Islet of Langerhans (tissue), 1 donor: ENCODE data around the gene CDK5R2.
A peak's percentile ranks its signal among the peaks of the same experiment; 100 is the strongest.

Experiments used
- FAIRE-seq: peaks from one replicate; lab custom pipeline; 2011; peaks lifted over from hg19 to GRCh38; lab: Jason Lieb, UNC

Gene CDK5R2

GRCh38 chr2:218990052-218990451, 30.6 kb downstream of the CDK5R2 start:
- FAIRE-seq, result no peak

GRCh38 chr2:218990612-218991011, 31.1 kb downstream of the CDK5R2 start:
- FAIRE-seq, result no peak

GRCh38 chr2:218991674-218992168, 32.3 kb downstream of the CDK5R2 start:
- no peak for FAIRE-seq

GRCh38 chr2:218992196-218992595, 32.7 kb downstream of the CDK5R2 start:
- no peak for FAIRE-seq

DNA sequence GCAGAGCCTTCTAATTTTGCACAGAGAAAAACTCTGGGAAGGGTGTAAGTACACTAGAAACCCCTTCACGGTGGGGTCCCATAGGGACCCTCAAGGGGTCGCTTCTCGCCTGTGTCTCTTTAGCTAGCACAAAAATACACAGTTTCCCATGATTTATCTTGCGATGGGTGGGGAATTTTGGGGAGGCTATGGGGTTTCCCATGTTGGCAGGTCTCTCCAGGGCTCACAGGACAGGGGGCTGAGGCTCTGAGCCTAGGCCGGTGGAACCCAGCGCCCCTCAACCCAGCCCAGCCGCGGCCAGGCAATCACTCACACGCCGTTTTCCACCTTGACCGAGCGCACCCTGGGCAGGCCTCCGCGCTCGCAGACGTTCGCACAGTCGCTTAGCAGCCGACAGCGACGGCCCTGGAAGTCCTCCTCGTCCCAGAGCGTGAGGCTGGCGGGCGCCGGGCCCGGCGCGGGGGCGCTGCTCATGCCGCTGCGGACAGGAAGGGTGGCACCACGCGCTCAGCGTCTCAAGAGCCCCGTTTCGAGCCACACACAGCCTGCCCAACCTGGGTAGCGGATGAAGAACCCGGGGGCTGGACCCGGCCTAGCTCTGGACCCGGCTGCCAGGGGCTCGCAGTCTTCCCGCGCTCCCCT, 33.4 kb downstream of the CDK5R2 start:
- FAIRE-seq, result no peak

DNA sequence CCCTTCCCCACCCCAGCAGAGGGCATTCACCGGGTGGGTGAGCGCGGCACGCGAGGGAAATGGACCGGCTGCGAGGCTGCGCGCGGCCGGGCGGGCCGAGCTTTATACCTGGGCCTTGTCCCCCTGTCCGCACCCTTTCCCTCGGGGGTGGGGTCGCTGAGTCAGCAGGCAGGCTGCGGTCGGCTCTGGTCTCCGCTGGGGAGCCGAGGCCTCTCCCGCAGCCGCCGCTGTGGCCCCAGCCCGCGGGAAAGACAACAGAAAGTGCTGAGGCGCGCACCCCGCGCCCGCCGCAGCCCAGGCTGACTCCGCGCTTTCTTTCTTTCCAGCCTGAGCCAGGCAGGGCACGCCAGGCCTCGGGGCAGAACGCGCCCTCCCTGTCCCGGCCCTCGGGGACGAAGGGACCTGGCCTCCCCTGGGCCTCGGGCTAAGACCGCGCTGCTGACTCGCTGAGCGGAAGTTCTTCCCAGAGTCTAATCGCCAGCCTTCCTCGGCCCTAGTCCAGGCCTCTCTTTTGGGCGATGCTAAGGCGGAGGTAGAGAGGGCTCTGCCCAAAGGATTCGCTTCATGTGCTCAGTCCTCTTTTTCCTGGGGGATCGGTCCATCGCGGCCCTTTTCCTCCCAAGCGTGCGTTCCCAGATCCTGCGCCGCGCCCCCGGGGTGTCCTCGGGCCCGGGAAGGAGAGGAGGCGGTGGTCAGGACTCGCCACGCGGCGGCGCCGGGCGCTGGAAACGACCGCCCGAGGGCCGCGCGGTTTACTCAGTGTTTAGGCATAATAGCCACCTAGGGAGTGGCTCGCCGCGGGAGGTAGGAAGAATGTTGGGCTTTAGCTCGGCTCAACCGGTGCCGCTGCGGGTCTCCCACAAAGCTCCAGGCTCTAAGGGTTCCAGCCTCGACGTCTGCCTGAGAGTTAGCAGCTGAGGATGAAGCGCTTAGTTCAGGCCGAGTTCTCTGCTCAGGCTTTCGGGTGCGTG, 34.2 kb downstream of the CDK5R2 start, which contains the start of gene CRYBA2:
TSS of gene CRYBA2 (minus strand) at position 78 of the 971 bp plus-strand sequence. CDS start 246 bp downstream, outside the sequence.
- no peak for FAIRE-seq

DNA sequence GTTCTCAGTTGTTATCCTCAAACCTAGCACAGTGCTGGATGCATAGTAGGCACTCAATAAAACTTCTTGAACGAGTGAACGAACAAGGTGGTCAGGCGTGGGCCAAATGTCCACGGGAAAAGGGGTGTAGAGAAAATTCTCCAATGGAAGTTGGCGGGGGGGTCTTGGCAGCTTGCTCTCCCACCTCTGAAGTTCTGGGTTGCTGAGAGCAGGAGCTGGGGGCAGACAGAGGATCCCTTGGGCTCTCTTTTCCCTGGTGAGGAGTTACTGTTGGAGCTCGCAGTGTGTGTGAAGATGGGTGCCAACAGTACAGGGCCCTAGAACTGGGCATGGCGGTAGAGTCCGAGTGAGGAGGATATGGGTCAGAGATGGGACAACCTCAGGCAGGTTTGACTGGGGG, 36.1 kb downstream of the CDK5R2 start:
- no peak for FAIRE-seq

- peak; percentile 33 for FAIRE-seq
Observed at GRCh38 chr2:218995972-218996711, 36.7 kb downstream of the CDK5R2 start.

DNA sequence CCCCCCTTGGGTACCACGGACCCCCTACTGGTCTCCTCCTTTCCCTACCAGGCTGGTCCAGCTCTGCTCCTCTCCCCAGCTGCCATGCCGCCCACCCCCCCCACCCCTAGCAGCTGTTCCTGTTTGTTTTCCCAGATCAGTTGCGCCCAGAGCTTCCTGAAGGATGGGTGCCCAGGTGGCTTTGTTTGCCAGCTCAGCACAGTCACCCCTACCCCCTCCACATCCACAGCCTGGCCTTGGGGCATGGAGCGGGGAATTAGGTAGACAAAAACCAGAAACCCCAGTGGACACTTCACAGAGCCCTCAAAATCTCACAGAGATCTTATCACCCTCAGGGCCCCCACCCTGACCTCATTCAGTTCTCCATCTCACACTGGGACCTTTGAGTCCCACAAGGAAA, 37.5 kb downstream of the CDK5R2 start:
- no peak for FAIRE-seq

DNA sequence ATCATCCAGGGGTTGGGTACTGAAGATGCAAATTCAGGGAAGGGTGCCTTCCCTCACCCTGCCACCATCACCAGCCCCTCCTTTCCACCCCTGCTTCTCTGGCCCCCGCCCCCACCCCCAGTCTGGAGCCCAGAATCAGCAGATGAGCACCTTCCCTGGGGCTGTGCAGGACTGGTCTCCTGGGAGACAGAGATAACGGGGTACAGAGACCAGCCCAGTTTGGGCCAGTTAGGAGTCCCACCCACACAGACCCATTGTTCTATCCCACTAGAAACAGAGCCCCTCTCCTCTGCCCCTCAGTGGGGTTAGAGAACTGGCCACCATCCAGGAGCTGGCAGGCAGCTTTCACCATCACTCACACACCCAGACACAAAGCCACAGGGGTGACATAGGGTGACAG, 38.3 kb downstream of the CDK5R2 start:
- FAIRE-seq, result no peak

DNA sequence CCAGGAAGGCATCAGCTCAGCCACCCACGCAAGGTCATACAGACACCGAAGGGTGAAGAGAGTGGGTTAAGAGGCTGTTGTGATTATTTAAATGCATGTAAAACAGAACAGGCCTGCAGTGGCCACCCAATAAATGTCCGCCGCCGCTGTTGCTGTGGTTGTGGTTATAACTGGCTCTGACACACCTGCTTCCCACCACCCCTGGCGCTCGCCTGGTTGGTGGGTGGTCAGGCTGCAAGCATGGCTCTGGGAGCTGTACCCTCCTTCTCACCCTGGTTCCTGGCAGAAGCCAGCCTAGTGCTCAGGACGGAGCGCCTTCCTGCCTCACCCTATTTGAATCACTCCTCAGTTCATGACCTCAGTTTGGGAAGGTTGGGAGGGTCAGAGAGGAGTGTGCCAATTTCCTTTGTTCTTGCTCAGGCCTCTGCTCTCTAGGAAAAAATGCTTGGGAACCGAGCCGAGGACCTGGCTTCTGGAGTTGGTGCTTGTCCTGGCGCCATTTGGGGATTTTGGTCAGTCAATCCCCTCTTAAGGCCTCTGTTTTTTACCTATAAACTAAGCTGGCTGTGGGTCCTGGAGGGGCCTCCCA, 39.0 kb downstream of the CDK5R2 start:
- FAIRE-seq, result no peak

GRCh38 chr2:218999021-218999880, 39.8 kb downstream of the CDK5R2 start:
- FAIRE-seq, result no peak

GRCh38 chr2:218999881-219000568, 40.6 kb downstream of the CDK5R2 start:
- FAIRE-seq, result no peak

GRCh38 chr2:219000569-219000960, 41.1 kb downstream of the CDK5R2 start:
- no peak for FAIRE-seq

DNA sequence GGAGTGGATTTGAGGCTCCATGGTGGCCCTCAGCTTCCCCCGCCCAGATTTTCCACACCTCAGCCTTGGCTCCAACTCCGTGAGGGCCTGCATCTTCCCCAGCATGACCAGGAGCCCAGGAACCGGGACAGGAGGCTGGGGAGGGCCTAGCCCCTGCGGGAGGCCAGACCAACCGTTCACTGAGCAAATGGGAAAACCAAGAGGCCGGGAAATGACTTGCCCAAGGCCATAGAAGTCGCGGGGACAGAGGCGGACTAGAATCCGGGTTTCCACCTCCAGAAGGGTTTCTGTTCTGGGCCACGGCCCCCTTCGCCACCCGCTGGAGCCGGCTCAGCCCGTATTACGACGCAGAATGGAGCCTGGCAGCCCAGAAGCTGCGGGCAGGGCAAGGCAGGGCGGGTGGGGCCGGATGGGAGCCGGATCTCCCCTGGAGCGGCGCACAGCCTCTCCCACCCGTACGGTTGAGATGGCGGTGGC, 41.7 kb downstream of the CDK5R2 start:
- no peak for FAIRE-seq

GRCh38 chr2:219001577-219002394, 42.3 kb downstream of the CDK5R2 start:
- peak; percentile 17 for FAIRE-seq

DNA sequence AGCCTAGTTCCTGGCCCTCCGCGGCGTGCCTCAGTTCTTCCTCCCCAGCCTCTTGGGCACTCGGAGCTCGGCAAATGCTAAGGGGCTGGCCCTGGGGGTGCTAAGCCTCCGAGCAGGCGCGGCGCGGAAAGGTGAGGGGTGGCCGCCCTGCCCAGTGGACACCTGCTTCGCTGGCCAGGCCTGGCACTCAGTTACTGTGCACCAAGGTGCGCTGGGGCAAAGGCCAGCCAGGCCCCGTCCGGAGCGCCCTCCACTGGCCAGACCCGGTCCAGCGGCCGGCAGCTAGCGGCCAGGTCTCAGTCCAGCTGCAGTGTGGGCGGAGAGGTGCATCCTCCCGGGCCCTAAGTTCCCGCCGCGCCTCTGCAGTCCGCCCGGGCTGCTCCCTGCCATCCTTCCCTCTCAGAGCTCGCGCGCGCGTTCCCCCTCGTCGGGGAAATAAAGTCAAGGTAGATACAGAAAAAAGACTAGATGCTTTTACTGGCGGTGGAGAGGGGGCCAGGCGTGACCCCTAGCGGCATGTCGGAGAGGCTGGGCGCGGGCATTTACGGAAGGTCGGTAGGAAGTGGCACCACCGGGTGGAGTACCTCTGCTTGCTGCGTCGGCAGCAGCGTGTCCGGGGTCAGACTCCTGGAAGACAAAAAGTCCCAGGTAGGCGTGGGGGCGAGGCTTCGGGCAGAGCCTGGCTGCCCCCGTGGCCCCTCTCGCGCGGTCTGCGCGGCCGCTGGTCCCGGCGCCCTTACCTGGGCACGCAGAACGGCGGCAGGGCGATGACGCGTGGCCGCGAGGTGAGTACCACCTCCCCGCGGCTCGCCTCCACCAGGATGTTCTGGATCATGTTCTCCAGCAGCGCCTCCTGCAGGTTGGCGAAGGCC, 43.2 kb downstream of the CDK5R2 start:
- no peak for FAIRE-seq

GRCh38 chr2:219003267-219003634, 43.8 kb downstream of the CDK5R2 start:
- FAIRE-seq, result no peak

DNA sequence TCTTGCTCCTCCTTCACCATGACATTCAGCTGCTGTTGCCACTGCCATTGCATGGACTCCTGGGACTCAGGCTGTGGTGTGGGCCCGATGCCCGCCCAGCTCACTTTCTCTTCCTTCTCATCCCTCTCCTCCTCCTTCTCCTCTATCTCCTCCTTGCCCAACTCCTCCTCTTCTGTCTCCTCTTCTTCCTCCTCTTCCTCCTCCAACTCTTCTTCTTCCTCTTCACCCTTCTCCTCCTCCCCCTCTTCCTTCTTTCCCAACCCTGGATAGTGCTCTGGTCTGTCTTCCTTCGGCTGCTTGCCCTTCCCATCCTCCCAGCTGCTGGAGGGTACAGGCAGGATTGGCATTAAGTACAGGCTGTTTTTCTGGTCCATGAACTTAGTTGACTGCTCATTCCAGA, 44.5 kb downstream of the CDK5R2 start:
- no peak for FAIRE-seq
